WERI-Rb-1 (cell line): ENCODE measurements around the gene LRIG1.

Experiments used
- DNase-seq: peaks from one replicate; pipeline ENCODE4 v3.0.0-alpha.2; 2020
- H3K27ac ChIP-seq: fragments of 250-450 bp; sonication (Bioruptor Pico); 2 replicates; pipeline ENCODE4 v1.5.1; 2020; ENCODE audit warnings: mild to moderate bottlenecking, moderate library complexity
- H3K27me3 ChIP-seq: fragments of 250-450 bp; sonication (Bioruptor Pico); 2 replicates; pipeline ENCODE4 v1.5.1; 2021; ENCODE audit warnings: mild to moderate bottlenecking, low read depth, moderate library complexity; ENCODE audit not compliant: insufficient read depth, severe bottlenecking
- H3K36me3 ChIP-seq: fragments of 250-450 bp; sonication (Bioruptor Pico); 2 replicates; pipeline ENCODE4 v1.5.1; 2020; ENCODE audit warnings: mild to moderate bottlenecking, moderate library complexity
- H3K4me3 ChIP-seq: 2 replicates; pipeline ENCODE4 v1.5.1; 2011; ENCODE audit warnings: low read depth, mild to moderate bottlenecking, control low read depth, low read length
- H3K9me3 ChIP-seq: fragments of 250-450 bp; sonication (Bioruptor Pico); 2 replicates; pipeline ENCODE4 v1.5.1; 2021; ENCODE audit warnings: mild to moderate bottlenecking, moderate library complexity; ENCODE audit not compliant: severe bottlenecking
- TF ChIP-seq, protein P1 (sequence below): IDR thresholded peaks from 2 replicates; pipeline ENCODE4 v1.5.1; 2011; ENCODE audit warnings: low read depth, mild to moderate bottlenecking, control low read depth, inconsistent platforms, low read length

The LRIG1 gene

DNA sequence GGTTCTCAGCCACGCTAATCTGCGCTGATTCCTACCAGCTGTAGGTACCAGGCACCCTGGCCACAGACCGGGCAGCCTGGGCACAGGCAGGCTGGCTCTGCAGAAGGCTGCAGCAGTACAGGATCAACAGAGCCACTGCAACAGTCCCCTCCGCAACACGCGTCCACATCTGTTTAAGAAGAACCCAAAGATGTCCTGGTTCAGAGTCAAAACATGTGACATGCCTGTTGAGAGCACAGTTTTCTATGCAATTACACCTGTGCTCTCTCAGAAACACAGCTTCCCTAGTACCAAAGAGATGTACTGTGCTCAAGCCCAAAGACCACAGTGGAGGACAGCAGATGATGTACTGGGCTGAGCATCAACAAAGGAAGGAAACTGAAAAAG is 18.8 kb downstream of the LRIG1 start:
- Histone ChIP-seq H3K27me3 (no peaks in the 10 kb centered on the region), H3K4me3 (no peak overlapping the region), H3K9me3 (no peaks in the 10 kb centered on the region), H3K36me3 (no peaks in the 10 kb centered on the region), H3K27ac (no peak overlapping the region)
- TF ChIP-seq, protein P1, sequence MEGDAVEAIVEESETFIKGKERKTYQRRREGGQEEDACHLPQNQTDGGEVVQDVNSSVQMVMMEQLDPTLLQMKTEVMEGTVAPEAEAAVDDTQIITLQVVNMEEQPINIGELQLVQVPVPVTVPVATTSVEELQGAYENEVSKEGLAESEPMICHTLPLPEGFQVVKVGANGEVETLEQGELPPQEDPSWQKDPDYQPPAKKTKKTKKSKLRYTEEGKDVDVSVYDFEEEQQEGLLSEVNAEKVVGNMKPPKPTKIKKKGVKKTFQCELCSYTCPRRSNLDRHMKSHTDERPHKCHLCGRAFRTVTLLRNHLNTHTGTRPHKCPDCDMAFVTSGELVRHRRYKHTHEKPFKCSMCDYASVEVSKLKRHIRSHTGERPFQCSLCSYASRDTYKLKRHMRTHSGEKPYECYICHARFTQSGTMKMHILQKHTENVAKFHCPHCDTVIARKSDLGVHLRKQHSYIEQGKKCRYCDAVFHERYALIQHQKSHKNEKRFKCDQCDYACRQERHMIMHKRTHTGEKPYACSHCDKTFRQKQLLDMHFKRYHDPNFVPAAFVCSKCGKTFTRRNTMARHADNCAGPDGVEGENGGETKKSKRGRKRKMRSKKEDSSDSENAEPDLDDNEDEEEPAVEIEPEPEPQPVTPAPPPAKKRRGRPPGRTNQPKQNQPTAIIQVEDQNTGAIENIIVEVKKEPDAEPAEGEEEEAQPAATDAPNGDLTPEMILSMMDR = no peak
- DNase-seq = no peak

DNA sequence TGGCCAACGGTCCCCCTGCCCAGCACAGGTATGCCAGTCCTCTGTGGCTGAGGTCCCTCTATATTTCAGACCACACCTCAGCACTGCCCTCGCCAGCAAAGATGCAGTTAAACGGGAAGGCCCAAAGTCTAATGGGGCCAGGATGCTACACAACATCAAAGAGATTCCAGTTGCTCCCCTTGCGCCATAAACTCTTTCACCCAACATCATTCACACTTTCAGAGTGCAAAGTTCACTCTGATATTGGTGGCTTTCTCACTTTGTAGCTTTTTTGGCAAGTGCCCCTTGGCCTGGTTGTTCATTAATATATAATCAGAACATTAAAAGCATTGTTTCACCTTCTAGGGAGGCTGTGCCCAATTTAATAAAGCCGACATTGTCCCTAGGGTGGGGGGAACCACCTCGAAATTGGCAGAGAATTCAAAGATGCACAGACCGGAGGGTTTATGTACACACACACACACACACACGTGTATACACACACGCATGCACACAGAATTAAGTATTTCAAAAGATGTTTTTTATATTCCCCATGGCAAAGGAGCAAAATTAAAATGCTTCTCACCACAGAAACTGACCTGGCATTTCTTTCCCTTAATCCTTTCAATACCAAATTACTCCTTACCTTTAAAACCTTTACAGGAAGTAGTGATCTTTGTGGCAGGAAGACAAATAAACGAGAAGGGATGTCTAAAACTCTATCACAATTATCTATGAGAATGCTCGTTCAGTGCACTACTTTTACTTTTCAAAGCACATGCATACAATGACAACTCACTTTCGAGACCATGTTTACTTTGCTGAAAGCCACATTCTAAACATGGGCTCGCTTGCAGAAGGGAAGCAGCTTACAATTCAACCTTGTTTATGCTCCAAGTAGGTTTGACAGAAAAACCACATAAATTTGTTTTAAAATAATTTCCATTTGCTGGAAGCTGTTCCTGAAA is 19.5 kb downstream of the LRIG1 start:
- H3K4me3 ChIP-seq = no peak overlapping the region
- TF ChIP-seq, protein P1 = no peak

DNA sequence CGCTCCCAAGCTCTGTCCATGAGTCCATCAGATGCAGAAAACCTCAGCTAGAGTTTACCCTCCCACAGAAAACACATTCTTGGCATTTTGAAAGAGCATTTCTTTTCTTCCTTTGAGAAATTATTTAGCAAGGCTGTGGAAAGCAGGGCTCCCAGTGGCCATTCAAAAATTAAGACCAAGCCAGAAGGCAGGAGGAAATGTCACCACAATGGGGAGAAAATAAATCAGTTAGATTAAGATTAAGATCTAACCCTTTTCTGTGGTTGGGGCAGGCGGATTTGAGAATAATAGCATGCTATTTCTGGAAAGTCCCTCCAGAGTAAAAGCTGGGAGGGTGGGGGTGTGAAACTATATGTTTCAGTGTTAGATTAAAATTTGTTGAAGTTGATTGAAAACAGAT is 20.2 kb downstream of the LRIG1 start:
- H3K27me3 ChIP-seq = no peaks in the 10 kb centered on the region
- no peaks in the 10 kb centered on the region for H3K36me3 ChIP-seq
- H3K4me3 ChIP-seq = no peak overlapping the region
- H3K27ac ChIP-seq = no peak overlapping the region
- no peaks in the 10 kb centered on the region for H3K9me3 ChIP-seq
- peak; percentile 21 for DNase-seq
- TF ChIP-seq, protein P1 = no peak

More for the DNA sequence above, 19.5 kb downstream of the LRIG1 start:
- H3K36me3 ChIP-seq = no peaks in the 10 kb centered on the region
- no peak for DNase-seq
- H3K27me3 ChIP-seq = no peaks in the 10 kb centered on the region
- H3K9me3 ChIP-seq = no peaks in the 10 kb centered on the region
- H3K27ac ChIP-seq = no peak overlapping the region

DNA sequence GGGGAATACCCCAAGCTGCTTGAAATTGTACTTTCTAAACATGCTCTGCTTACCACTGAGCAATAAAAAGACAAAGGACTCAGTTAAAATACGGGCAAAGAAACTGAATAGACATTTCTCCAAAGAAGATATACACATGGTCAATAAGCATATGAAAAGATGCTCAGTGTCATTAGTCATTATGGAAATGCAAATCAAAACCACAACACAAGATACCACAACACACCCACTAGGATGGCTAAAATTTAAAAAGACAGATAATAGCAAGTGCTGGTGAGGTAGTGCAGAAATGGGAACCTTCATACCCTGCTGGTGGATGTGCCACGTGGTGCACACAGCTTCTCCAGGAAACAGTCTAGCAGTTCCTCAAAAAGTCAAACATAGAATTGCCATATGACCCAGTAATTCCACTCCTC is 21.3 kb downstream of the LRIG1 start:
- Histone ChIP-seq H3K4me3 (no peak overlapping the region), H3K27me3 (no peaks in the 10 kb centered on the region), H3K9me3 (no peaks in the 10 kb centered on the region), H3K36me3 (no peaks in the 10 kb centered on the region), H3K27ac (no peak overlapping the region)
- TF ChIP-seq, protein P1 = no peak
- DNase-seq = no peak

DNA sequence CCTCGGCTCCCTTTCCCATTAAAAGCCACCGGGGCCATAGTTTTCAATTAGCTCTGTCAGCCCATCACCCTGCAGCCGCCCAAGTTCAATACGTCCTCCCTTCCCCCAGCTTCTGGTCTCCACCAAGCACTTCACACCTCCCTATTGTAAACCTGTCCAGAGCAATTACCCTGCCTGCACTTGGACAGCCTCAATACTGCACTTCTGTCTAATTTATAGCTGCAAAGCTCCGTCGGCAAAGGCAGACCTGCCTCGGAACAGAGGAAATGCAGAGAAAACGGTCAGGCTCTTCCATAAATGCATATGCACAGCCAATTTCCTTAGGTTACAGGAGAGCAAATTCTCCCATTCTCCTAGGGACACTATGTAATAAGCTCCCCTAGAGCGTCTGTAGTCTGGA is 21.9 kb downstream of the LRIG1 start:
- no peaks in the 10 kb centered on the region for H3K27me3 ChIP-seq
- H3K9me3 ChIP-seq = no peaks in the 10 kb centered on the region
- TF ChIP-seq, protein P1 = no peak
- no peak overlapping the region for H3K4me3 ChIP-seq
- H3K36me3 ChIP-seq = no peaks in the 10 kb centered on the region
- no peak for DNase-seq
- H3K27ac ChIP-seq = no peak overlapping the region
